GM12878 (cell line): ENCODE measurements around the gene ANO1. TPM values are rescaled to one million over a fixed set of nuclear protein-coding genes. Genes with fewer than 3 reads are reported as not detected.

ENCODE experiments used
- ATAC-seq: fragments of 200-7000 bp; cut with Tn5 transposase; 3 replicates; pipeline ENCODE4 v1.9.1; 2020; ENCODE audit warnings: mild to moderate bottlenecking, moderate library complexity
- BruUV-seq: library from RNA; stranded (reverse); fragments of 400-500 nt; replicated peaks from 2 replicates; lab custom pipeline; 2021; lab: Mats Ljungman, UMichigan
- CTCF ChIA-PET: fragments of 300-600 bp; sonication (Branson Sonifier 250); formaldehyde crosslinking; extraction: SDS; loops from one replicate; lab custom pipeline; 2021; ENCODE audit warnings: inconsistent platforms; lab: Yijun Ruan, JAX
- POLR2A ChIA-PET: fragments of 350-600 bp; formaldehyde crosslinking; extraction: SDS; loops from one replicate; lab custom pipeline; 2021; ENCODE audit warnings: inconsistent platforms; lab: Charles Lee
- RAD21 ChIA-PET: fragments of 300-600 bp; sonication (Branson Sonifier 250); formaldehyde crosslinking; loops from one replicate; lab custom pipeline; 2023; ENCODE audit warnings: antibody characterized with exemption; ENCODE audit not compliant: unreplicated experiment; lab: Charles Lee
- SMC1A ChIA-PET: fragments of 300-600 bp; sonication (Branson Sonifier 250); formaldehyde crosslinking; loops from one replicate; lab custom pipeline; 2023; ENCODE audit not compliant: unreplicated experiment, uncharacterized antibody; lab: Charles Lee
- DNase-seq: peaks from one replicate; pipeline ENCODE4 v3.0.0-alpha.2; 2011; ENCODE audit warnings: low read depth, low spot score
- FAIRE-seq: peaks from 3 replicates; lab custom pipeline; 2011; peaks lifted over from hg19 to GRCh38; lab: Jason Lieb, UNC
- H2AFZ ChIP-seq: 2 replicates; pipeline ENCODE4 v1.6.0; 2011; ENCODE audit warnings: low read depth, low read length, control low read depth; ENCODE audit not compliant: control insufficient read depth
- H3K27ac ChIP-seq: 2 replicates; pipeline ENCODE4 v1.5.1; 2011; ENCODE audit warnings: control low read depth; ENCODE audit not compliant: control insufficient read depth, insufficient read depth
- H3K27me3 ChIP-seq, 2 experiments: replicated peaks in 1 of 2; 2 replicates each; pipeline versions ENCODE4 v1.6.0 to v1.6.1; 2011; ENCODE audit warnings: low read length in 1 of 2; ENCODE audit not compliant: control insufficient read depth in 2 of 2, insufficient read depth in 2 of 2
- H3K36me3 ChIP-seq, 2 experiments: 2 replicates each; pipeline ENCODE4 v1.5.1; 2011; ENCODE audit warnings: low read length in 1 of 2; ENCODE audit not compliant: control insufficient read depth in 2 of 2, insufficient read depth in 2 of 2
- H3K4me1 ChIP-seq: 2 replicates; pipeline ENCODE4 v1.6.1; 2011; ENCODE audit warnings: mild to moderate bottlenecking, low read length, moderate library complexity, mixed read lengths; ENCODE audit not compliant: control insufficient read depth, insufficient read depth
- H3K4me2 ChIP-seq: 2 replicates; pipeline ENCODE4 v1.6.0; 2011; ENCODE audit warnings: control low read depth; ENCODE audit not compliant: control insufficient read depth, insufficient read depth
- H3K4me3 ChIP-seq: fragments of 200-600 bp; sonication (generic); 2 replicates; pipeline ENCODE4 v1.5.1; 2016
- H3K79me2 ChIP-seq: 2 replicates; pipeline ENCODE4 v1.6.0; 2011; ENCODE audit warnings: low read length; ENCODE audit not compliant: control insufficient read depth, insufficient read depth
- H3K9ac ChIP-seq: 2 replicates; pipeline ENCODE4 v1.8.0; 2011; ENCODE audit warnings: low read length, control low read depth, mixed read lengths; ENCODE audit not compliant: control insufficient read depth, insufficient read depth
- H3K9me3 ChIP-seq: replicated peaks from 3 replicates; pipeline ENCODE4 v1.5.1; 2011; ENCODE audit warnings: mild to moderate bottlenecking, low read length; ENCODE audit not compliant: control insufficient read depth, insufficient read depth
- H4K20me1 ChIP-seq: 2 replicates; pipeline ENCODE4 v1.6.0; 2011; ENCODE audit not compliant: control insufficient read depth, insufficient read depth
- ESRRA ChIP-seq: IDR thresholded peaks from 2 replicates; pipeline ENCODE4 v1.6.1; 2012; ENCODE audit warnings: mild to moderate bottlenecking, low read length, improper control_type of control experiment
- EZH2 ChIP-seq: IDR thresholded peaks from 2 replicates; pipeline ENCODE4 v1.6.1; 2012; ENCODE audit warnings: low read depth, mild to moderate bottlenecking, control low read depth, inconsistent platforms, low read length, borderline replicate concordance; ENCODE audit not compliant: control insufficient read depth
- KDM1A ChIP-seq: fragments of 200-600 bp; sonication (generic); IDR thresholded peaks from 2 replicates; pipeline ENCODE4 v1.6.1; 2016; ENCODE audit warnings: borderline replicate concordance
- SRF ChIP-seq, 2 experiments: IDR thresholded peaks; 2 replicates each; pipeline ENCODE4 v1.6.1; 2011; ENCODE audit warnings: low read depth in 2 of 2, low read length in 2 of 2, mild to moderate bottlenecking in 1 of 2, moderate library complexity in 1 of 2
- STAT3 ChIP-seq: IDR thresholded peaks from 2 replicates; pipeline ENCODE4 v1.6.1; 2011; ENCODE audit warnings: low read depth, low read length, improper control_type of control experiment
- ZSCAN29 ChIP-seq: fragments of 450-650 bp; IDR thresholded peaks from 2 replicates; pipeline ENCODE4 v1.6.1; 2017; ENCODE audit warnings: mild to moderate bottlenecking, moderate library complexity
- WGBS: methylation state at CpG from one replicate; pipeline ENCODE4 v1.1.6; 2016; ENCODE audit warnings: low lambda C conversion rate; ENCODE audit not compliant: insufficient replicate concordance, insufficient coverage; ENCODE audit errors: missing lambda C conversion rate; 5-methylcytosine and 5-hydroxymethylcytosine counted together
- in situ Hi-C: fragments of 300-500 bp; cut with MboI; formaldehyde crosslinking; loops from 9 replicates; pipeline ENCODE4 v1.14.3; 2018; ENCODE audit warnings: mixed read lengths
- intact Hi-C: fragments of 100-400 bp; cut with micrococcal nuclease; formaldehyde crosslinking; loops from one replicate; pipeline ENCODE4 v1.14.2; 2022; ENCODE audit not compliant: unreplicated experiment
- polyA plus RNA-seq, 11 experiments: library from polyadenylated mRNA; depleted of rRNA in 4 of 11; unstranded in 6 of 11; stranded (reverse) in 5 of 11; fragments of >200 nt; fragmentation: Nextera tagmentation in 4 of 11; fragmentation: Illumina TruSeq in 1 of 11; extraction: Ambion mirVana in 4 of 11; extraction: Trizol in 1 of 11; gene quantifications; 1 replicate in 1 of 11; 2 replicates in 10 of 11; pipeline versions ENCODE4 v1.2.1 to v1.2.3, GENCODE V29; 2011 to 2016; ENCODE audit warnings: inconsistent platforms in 2 of 11, missing spikeins in 2 of 11, low read depth in 1 of 11
- total RNA-seq, 4 experiments: library from RNA; depleted of rRNA in 3 of 4; stranded (reverse); fragments of >200 nt in 3 of 4; fragmentation: Illumina TruSeq in 1 of 4; extraction: Trizol in 1 of 4; gene quantifications; 2 replicates each; pipeline versions ENCODE4 v1.2.1 to v1.2.3, GENCODE V29; 2013 to 2021
- TF ChIP-seq, protein P1 (sequence below): IDR thresholded peaks from 2 replicates; pipeline ENCODE4 v1.6.1; 2012; ENCODE audit warnings: low read depth, low read length, improper control_type of control experiment
- TF ChIP-seq, protein P2 (sequence below): fragments of 450-650 bp; conservative IDR thresholded peaks from 2 replicates; pipeline ENCODE4 v1.6.1; 2017; ENCODE audit warnings: mild to moderate bottlenecking, moderate library complexity

ANO1 gene
- total and polyA plus RNA-seq, 10 of the 15 experiments (the other 5 are each of a cell fraction or from before 2014, with no cell fraction given): 0.01 to 0.38 (median 0.06) TPM; not detected in 7

DNA sequence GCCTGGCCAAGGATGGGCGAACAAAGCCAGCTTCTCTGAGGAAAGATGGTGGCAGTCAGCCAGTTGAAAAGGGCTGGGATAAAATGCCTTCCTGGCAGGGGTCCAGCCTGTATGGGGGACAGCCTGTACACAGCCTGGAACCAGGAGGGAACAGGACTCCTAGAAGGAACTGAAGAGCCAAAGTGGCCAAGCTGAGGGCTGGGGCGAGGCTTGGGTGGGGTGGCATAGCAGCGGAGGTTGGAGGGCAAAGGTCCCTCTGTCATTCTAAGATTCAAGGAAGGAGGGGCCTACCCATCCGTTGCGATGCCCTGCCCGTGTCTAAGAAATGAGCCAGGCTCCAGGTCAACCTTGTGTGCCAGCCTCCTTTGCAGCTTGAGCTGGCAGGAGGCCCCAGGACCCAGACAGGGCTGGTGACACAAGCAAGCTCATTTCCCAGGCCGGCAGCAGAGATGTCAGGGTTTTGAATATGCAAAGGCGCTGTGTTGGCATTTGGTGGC is 147.6 kb downstream of the ANO1 start (continued):
- TF ChIP-seq, protein P1, sequence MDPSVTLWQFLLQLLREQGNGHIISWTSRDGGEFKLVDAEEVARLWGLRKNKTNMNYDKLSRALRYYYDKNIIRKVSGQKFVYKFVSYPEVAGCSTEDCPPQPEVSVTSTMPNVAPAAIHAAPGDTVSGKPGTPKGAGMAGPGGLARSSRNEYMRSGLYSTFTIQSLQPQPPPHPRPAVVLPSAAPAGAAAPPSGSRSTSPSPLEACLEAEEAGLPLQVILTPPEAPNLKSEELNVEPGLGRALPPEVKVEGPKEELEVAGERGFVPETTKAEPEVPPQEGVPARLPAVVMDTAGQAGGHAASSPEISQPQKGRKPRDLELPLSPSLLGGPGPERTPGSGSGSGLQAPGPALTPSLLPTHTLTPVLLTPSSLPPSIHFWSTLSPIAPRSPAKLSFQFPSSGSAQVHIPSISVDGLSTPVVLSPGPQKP: no peak
- TF ChIP-seq STAT3: no peak
- no peak for TF ChIP-seq SRF (IDR thresholded peaks at IDR 0.05; ENCODE audit: low read depth in 2 of 2, low read length in 2 of 2)
- TF ChIP-seq KDM1A: no peak
- TF ChIP-seq, protein P2, sequence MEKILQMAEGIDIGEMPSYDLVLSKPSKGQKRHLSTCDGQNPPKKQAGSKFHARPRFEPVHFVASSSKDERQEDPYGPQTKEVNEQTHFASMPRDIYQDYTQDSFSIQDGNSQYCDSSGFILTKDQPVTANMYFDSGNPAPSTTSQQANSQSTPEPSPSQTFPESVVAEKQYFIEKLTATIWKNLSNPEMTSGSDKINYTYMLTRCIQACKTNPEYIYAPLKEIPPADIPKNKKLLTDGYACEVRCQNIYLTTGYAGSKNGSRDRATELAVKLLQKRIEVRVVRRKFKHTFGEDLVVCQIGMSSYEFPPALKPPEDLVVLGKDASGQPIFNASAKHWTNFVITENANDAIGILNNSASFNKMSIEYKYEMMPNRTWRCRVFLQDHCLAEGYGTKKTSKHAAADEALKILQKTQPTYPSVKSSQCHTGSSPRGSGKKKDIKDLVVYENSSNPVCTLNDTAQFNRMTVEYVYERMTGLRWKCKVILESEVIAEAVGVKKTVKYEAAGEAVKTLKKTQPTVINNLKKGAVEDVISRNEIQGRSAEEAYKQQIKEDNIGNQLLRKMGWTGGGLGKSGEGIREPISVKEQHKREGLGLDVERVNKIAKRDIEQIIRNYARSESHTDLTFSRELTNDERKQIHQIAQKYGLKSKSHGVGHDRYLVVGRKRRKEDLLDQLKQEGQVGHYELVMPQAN: no peak

DNA sequence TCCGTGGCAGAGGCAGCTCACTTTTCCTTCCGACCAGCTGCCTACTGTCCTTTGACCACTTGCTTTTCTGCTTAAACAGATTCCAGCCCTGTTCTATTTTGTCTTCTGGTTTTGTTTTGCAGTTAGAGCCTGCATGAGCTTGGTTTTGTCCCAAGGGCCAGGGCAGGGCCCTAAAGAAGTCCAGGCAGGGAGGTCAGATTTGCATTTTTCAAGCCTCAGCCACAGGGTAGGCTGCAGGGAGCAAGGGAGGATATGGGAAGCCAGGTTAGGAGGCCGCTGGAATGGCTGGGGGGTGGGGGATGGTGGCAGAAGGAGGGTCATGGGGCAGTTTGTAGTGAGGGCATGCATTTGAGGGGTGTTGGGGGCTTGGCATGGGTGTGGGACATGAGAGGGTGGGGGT is 148.1 kb downstream of the ANO1 start:
- no TSS peak for BruUV-seq
- H3K4me2 ChIP-seq: no peak overlapping the region
- H4K20me1 ChIP-seq: no peaks in the 10 kb centered on the region
- intact Hi-C loops (no loop called here), in situ Hi-C loops (no loop called here)
- H3K36me3 ChIP-seq: no peaks in the 10 kb centered on the region
- SMC1A ChIA-PET: no interaction called here
- 2% methylated on average over 3 of the region's 3 CpGs for WGBS
- H3K4me1 ChIP-seq: no peaks in the 10 kb centered on the region
- no peaks in the 10 kb centered on the region; the same call in 2 of the 3 replicates for H3K9me3 ChIP-seq
- peaks cover 0 to 4% of the 10 kb centered on the region in 2 experiments; a peak in 3 of 4 replicates for H3K27me3 ChIP-seq
- no peaks in the 10 kb centered on the region for H3K79me2 ChIP-seq
- H2AFZ ChIP-seq: no peak overlapping the region
- no peak overlapping the region for H3K27ac ChIP-seq
- no peak overlapping the region for H3K9ac ChIP-seq
- RAD21 ChIA-PET: no interaction called here
- DNase-seq (no peak), ATAC-seq (no peak), FAIRE-seq (no peak)
- POLR2A ChIA-PET: no interaction called here
- TF ChIP-seq EZH2: no peak
- TF ChIP-seq ZSCAN29: no peak
- TF ChIP-seq ESRRA: no peak
- TF ChIP-seq, all 136 proteins: peak for 0
- no peak overlapping the region for H3K4me3 ChIP-seq
- CTCF ChIA-PET: interaction anchor here (1.3 kb wide), 1 partner anchor 22 kb away, joined by 4 read pairs; no protein-coding TSS in a partner anchor
